ENCODE measurements around the gene MRAP. TPM values are rescaled to one million over a fixed set of nuclear protein-coding genes. Genes with fewer than 3 reads are reported as not detected.
"Not testable (repeated sequence)": the region's sequence is repeated elsewhere in the genome, so short reads cannot be mapped to it uniquely, and the experiment has no call there.

Gene MRAP
- total RNA-seq: not detected

- ChIA-PET POLR2A (no interaction called here), CTCF (no interaction called here)
- Mint-ChIP-seq H3K4me3 (no peak within 1 kb of the TSS), H3K36me3 (ENCODE audit: low read depth) (peaks cover 7% of the 10 kb centered on the region), H3K9me3 (ENCODE audit: insufficient read depth) (no peaks in the 10 kb centered on the region), H3K4me1 (ENCODE audit: low read depth) (no peaks in the 10 kb centered on the region), H3K27ac (no peak within 1 kb of the TSS), H3K27me3 (ENCODE audit: low read depth) (no peaks in the 10 kb centered on the region)
- DNase-seq (no peak), ATAC-seq (no peak)
Observed at GRCh38 chr21:32298658-32299081, at the start of gene MRAP. Gene MRAP, plus strand, starts transcription at chr21:32298855. Its CDS starts 117 bp downstream, at chr21:32298972.

- no peak overlapping the region for H3K4me3 Mint-ChIP-seq
- POLR2A ChIA-PET: no interaction called here
- CTCF ChIA-PET: interaction anchor here (1.1 kb wide), 1 partner anchor 8 kb away, joined by 5 read pairs; no protein-coding TSS in a partner anchor
- peaks cover 6% of the 10 kb centered on the region for H3K9me3 Mint-ChIP-seq (ENCODE audit: insufficient read depth)
- H3K4me1 Mint-ChIP-seq (ENCODE audit: low read depth): no peaks in the 10 kb centered on the region
- H3K27me3 Mint-ChIP-seq (ENCODE audit: low read depth): peaks cover 6% of the 10 kb centered on the region
- no peak overlapping the region for H3K27ac Mint-ChIP-seq
- DNase-seq (no peak), ATAC-seq (no peak)
- no peaks in the 10 kb centered on the region for H3K36me3 Mint-ChIP-seq (ENCODE audit: low read depth)
Observed at GRCh38 chr21:32249511-32250280, 49.0 kb upstream of the MRAP start.

DNA sequence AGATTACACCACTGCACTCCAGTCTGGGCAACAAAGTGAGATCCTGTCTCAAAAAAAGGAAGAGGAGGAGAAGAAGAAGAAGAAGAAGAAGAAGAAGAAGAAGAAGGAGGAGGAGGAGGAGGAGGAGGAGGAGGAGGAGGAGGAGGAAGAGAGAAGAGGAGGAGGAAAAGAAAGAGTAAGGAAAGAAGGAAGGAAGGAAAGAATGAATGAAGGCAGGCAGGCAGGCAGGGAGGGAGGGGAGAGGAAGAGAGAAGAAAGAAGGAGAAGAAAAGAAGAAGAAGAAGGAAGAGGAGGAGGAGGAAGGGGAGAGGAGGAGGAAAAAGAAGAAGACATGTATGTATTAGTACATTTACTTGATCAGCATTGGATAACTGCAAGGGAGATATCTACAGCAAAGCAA is 46.5 kb upstream of the MRAP start:
- Mint-ChIP-seq H3K9me3 (ENCODE audit: insufficient read depth) (peaks cover 6% of the 10 kb centered on the region), H3K4me3 (no peak overlapping the region), H3K27me3 (ENCODE audit: low read depth) (peaks cover 4% of the 10 kb centered on the region), H3K4me1 (ENCODE audit: low read depth) (no peaks in the 10 kb centered on the region), H3K27ac (no peak overlapping the region), H3K36me3 (ENCODE audit: low read depth) (no peaks in the 10 kb centered on the region)
- ChIA-PET POLR2A (no interaction called here), CTCF (no interaction called here)
- DNase-seq: no peak
- ATAC-seq: no peak

- ATAC-seq (no peak), DNase-seq (no peak)
- Mint-ChIP-seq H3K9me3 (ENCODE audit: insufficient read depth) (peaks cover 6% of the 10 kb centered on the region), H3K4me3 (no peak overlapping the region), H3K27ac (no peak overlapping the region), H3K36me3 (ENCODE audit: low read depth) (no peaks in the 10 kb centered on the region), H3K27me3 (ENCODE audit: low read depth) (peaks cover 3% of the 10 kb centered on the region), H3K4me1 (ENCODE audit: low read depth) (no peaks in the 10 kb centered on the region)
- ChIA-PET POLR2A (no interaction called here), CTCF (no interaction called here)
Observed at GRCh38 chr21:32253215-32253641, 45.4 kb upstream of the MRAP start.

- DNase-seq (no peak), ATAC-seq (no peak)
- H3K36me3 Mint-ChIP-seq (ENCODE audit: low read depth): no peaks in the 10 kb centered on the region
- no peak overlapping the region for H3K4me3 Mint-ChIP-seq
- ChIA-PET CTCF (no interaction called here), POLR2A (no interaction called here)
- peaks cover 2% of the 10 kb centered on the region for H3K9me3 Mint-ChIP-seq (ENCODE audit: insufficient read depth)
- H3K27ac Mint-ChIP-seq: no peak overlapping the region
- H3K27me3 Mint-ChIP-seq (ENCODE audit: low read depth): peaks cover 3% of the 10 kb centered on the region
- peaks cover 1% of the 10 kb centered on the region for H3K4me1 Mint-ChIP-seq (ENCODE audit: low read depth)
Observed at GRCh38 chr21:32256251-32256650, 42.4 kb upstream of the MRAP start.

GRCh38 chr21:32256873-32257620 is 41.6 kb upstream of the MRAP start:
- Mint-ChIP-seq H3K27ac (no peak overlapping the region), H3K4me3 (no peak overlapping the region), H3K4me1 (ENCODE audit: low read depth) (peaks cover 1% of the 10 kb centered on the region), H3K27me3 (ENCODE audit: low read depth) (peaks cover 3% of the 10 kb centered on the region), H3K36me3 (ENCODE audit: low read depth) (no peaks in the 10 kb centered on the region), H3K9me3 (ENCODE audit: insufficient read depth) (no peaks in the 10 kb centered on the region)
- DNase-seq (no peak), ATAC-seq (no peak)
- ChIA-PET POLR2A (no interaction called here), CTCF (interaction anchor here (0.6 to 2.1 kb wide), 3 partner anchors 48 to 698 kb away, joined by 3 to 7 read pairs (median 3); no protein-coding TSS in a partner anchor)

- CTCF ChIA-PET: interaction anchor here (0.6 to 2.1 kb wide), 10 partner anchors 9 to 472 kb away, joined by 3 to 16 read pairs (median 4); no protein-coding TSS in a partner anchor
- H3K27ac Mint-ChIP-seq: no peak overlapping the region
- no peaks in the 10 kb centered on the region for H3K9me3 Mint-ChIP-seq (ENCODE audit: insufficient read depth)
- POLR2A ChIA-PET: no interaction called here
- DNase-seq: peak; percentile 56
- no peaks in the 10 kb centered on the region for H3K36me3 Mint-ChIP-seq (ENCODE audit: low read depth)
- peaks cover 1% of the 10 kb centered on the region for H3K4me1 Mint-ChIP-seq (ENCODE audit: low read depth)
- ATAC-seq: peak; percentile 68
- peaks cover 3% of the 10 kb centered on the region for H3K27me3 Mint-ChIP-seq (ENCODE audit: low read depth)
- no peak overlapping the region for H3K4me3 Mint-ChIP-seq
Observed at GRCh38 chr21:32257962-32258785, 40.5 kb upstream of the MRAP start.

GRCh38 chr21:32258786-32259048 is 39.9 kb upstream of the MRAP start:
- H3K36me3 Mint-ChIP-seq (ENCODE audit: low read depth); H3K4me3 Mint-ChIP-seq; ATAC-seq; POLR2A ChIA-PET; H3K4me1 Mint-ChIP-seq (ENCODE audit: low read depth); H3K27ac Mint-ChIP-seq; H3K27me3 Mint-ChIP-seq (ENCODE audit: low read depth); H3K9me3 Mint-ChIP-seq (ENCODE audit: insufficient read depth); DNase-seq: not testable (repeated sequence)
- CTCF ChIA-PET: interaction anchor here (0.6 to 2.1 kb wide), 9 partner anchors 9 to 473 kb away, joined by 3 to 16 read pairs (median 4); no protein-coding TSS in a partner anchor

GRCh38 chr21:32260130-32260529 is 38.5 kb upstream of the MRAP start:
- ATAC-seq (no peak), DNase-seq (no peak)
- H3K9me3 Mint-ChIP-seq (ENCODE audit: insufficient read depth): no peaks in the 10 kb centered on the region
- H3K36me3 Mint-ChIP-seq (ENCODE audit: low read depth): no peaks in the 10 kb centered on the region
- CTCF ChIA-PET: no interaction called here
- H3K27ac Mint-ChIP-seq: no peak overlapping the region
- peaks cover 3% of the 10 kb centered on the region for H3K27me3 Mint-ChIP-seq (ENCODE audit: low read depth)
- POLR2A ChIA-PET: no interaction called here
- no peak overlapping the region for H3K4me3 Mint-ChIP-seq
- H3K4me1 Mint-ChIP-seq (ENCODE audit: low read depth): peaks cover 1% of the 10 kb centered on the region

DNA sequence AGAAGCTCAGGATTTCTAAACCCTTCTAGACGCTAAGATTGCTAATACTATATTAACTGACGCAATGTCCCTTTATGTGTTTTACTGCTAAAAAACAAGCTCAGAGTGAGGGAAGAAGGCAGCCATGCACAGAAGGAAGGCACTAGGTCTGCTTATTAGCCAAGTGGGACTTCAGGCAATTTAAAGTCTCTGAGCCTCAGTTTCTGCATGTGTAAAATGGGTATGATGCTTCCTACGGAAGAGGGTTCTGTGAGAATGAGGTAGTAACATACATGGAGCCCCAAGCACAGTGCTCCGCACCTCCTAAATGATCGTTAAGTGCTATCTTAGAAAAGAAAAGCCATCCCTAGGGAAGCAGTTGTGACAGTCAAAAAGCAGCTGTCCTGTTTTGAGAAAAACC is 36.7 kb upstream of the MRAP start:
- H3K27ac Mint-ChIP-seq: no peak overlapping the region
- no peaks in the 10 kb centered on the region for H3K9me3 Mint-ChIP-seq (ENCODE audit: insufficient read depth)
- peaks cover 1% of the 10 kb centered on the region for H3K4me1 Mint-ChIP-seq (ENCODE audit: low read depth)
- no peak overlapping the region for H3K4me3 Mint-ChIP-seq
- H3K36me3 Mint-ChIP-seq (ENCODE audit: low read depth): peaks cover 11% of the 10 kb centered on the region
- no peaks in the 10 kb centered on the region for H3K27me3 Mint-ChIP-seq (ENCODE audit: low read depth)
- ATAC-seq (no peak), DNase-seq (no peak)
- CTCF ChIA-PET: interaction anchor here (0.8 to 1.3 kb wide), 3 partner anchors 9 to 397 kb away, joined by 3 read pairs; no protein-coding TSS in a partner anchor
- POLR2A ChIA-PET: no interaction called here

DNA sequence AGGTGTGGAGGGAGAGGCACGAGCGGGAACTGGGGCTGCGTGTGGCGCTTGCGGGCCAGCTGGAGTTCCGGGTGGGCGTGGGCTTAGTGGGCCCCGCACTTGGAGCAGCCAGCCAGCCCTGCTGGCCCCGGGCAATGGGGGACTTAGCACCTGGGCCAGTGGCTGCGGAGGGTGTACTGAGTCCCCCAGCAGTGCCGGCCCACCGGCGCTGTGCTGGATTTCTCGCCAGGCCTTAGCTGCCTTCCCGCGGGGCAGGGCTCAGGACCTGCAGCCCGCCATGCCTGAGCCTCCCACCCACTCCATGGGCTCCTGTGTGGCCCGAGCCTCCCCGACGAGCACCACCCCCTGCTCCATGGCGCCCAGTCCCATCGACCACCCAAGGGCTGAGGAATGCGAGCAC is 33.3 kb upstream of the MRAP start:
- H3K27me3 Mint-ChIP-seq (ENCODE audit: low read depth); DNase-seq; ATAC-seq; CTCF ChIA-PET; H3K9me3 Mint-ChIP-seq (ENCODE audit: insufficient read depth); POLR2A ChIA-PET; H3K4me3 Mint-ChIP-seq; H3K27ac Mint-ChIP-seq; H3K4me1 Mint-ChIP-seq (ENCODE audit: low read depth): not testable (repeated sequence)
- H3K36me3 Mint-ChIP-seq (ENCODE audit: low read depth): peaks cover 21% of the 10 kb centered on the region

DNA sequence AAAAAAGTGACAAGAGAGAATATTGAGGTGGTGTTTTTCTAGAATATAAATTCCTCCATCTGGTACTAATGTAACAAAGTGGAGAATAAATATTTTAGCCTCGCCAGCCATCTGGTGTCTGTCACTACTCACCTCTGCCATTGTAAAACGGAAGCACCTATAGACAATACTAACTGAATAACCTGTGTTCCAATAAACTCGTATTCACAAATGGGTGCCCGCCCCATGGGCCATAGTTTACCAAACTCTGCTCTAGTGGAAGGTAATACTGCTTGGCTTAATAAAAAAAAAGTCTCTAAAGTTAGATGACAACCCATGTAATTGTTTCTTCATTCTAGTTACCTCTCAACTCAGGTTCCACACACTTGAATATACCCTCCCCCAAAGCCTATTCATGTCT is 27.9 kb upstream of the MRAP start:
- ChIA-PET CTCF (interaction anchor here (0.8 to 1.1 kb wide), 2 partner anchors 9 to 13 kb away, joined by 3 read pairs; no protein-coding TSS in a partner anchor), POLR2A (no interaction called here)
- H3K27me3 Mint-ChIP-seq (ENCODE audit: low read depth): no peaks in the 10 kb centered on the region
- H3K4me3 Mint-ChIP-seq: no peak overlapping the region
- ATAC-seq (no peak), DNase-seq (no peak)
- no peaks in the 10 kb centered on the region for H3K4me1 Mint-ChIP-seq (ENCODE audit: low read depth)
- no peaks in the 10 kb centered on the region for H3K9me3 Mint-ChIP-seq (ENCODE audit: insufficient read depth)
- no peak overlapping the region for H3K27ac Mint-ChIP-seq
- H3K36me3 Mint-ChIP-seq (ENCODE audit: low read depth): peaks cover 25% of the 10 kb centered on the region

Measured in activated CD8-positive, alpha-beta T cell treated with anti-CD3 and anti-CD28 coated beads, Interleukin-2, amount 10 ng/mL, durations not matched to agents 7 days and 5 days (primary cell).